HCT116 (cell line): Measurements from ENCODE around the gene SLC22A9. TPM values are rescaled to one million over a fixed set of nuclear protein-coding genes. Genes with fewer than 3 reads are reported as not detected.

Source experiments
- ATAC-seq: fragments of 200-7000 bp; cut with Tn5 transposase; 2 replicates; pipeline ENCODE4 v1.9.1; 2020; ENCODE audit warnings: mild to moderate bottlenecking, moderate library complexity
- BruUV-seq: library from RNA; stranded (reverse); fragments of 400-500 nt; replicated peaks from 2 replicates; lab custom pipeline; 2021; lab: Mats Ljungman, UMichigan
- CTCF ChIA-PET: fragments of 300-600 bp; sonication (Branson Sonifier 250); formaldehyde crosslinking; loops from one replicate; lab custom pipeline; 2021; ENCODE audit warnings: antibody characterized with exemption; lab: Charles Lee
- POLR2A ChIA-PET: fragments of 300-600, 350-600 bp; sonication (Branson Sonifier 250); formaldehyde crosslinking; loops from one replicate; lab custom pipeline; 2021; ENCODE audit warnings: antibody characterized with exemption; lab: Charles Lee
- RAD21 ChIA-PET, 2 experiments: fragments of 300-600 bp; sonication (Branson Sonifier 250); formaldehyde crosslinking; loops; one replicate each; lab custom pipeline; 2023; ENCODE audit warnings: low total read pairs in 2 of 2; ENCODE audit not compliant: uncharacterized antibody in 2 of 2, unreplicated experiment in 2 of 2, low non-redundant PET in 1 of 2; lab: Charles Lee
- DNase-seq: peaks from one replicate; pipeline ENCODE4 v3.0.0-alpha.2; 2010; ENCODE audit warnings: low read depth, low spot score
- H2AFZ ChIP-seq: fragments of 200-600 bp; shearing (Covaris generic), sonication (generic); 2 replicates; pipeline ENCODE4 v1.6.1; 2017; ENCODE audit warnings: low read depth, mixed run types, mixed read lengths, antibody characterized with exemption, low read length; ENCODE audit not compliant: poor library complexity, severe bottlenecking
- H3K27ac ChIP-seq: 2 replicates; pipeline ENCODE4 v1.5.1; 2012; ENCODE audit warnings: low read depth, low read length
- H3K27me3 ChIP-seq: fragments of 200-600 bp; sonication (generic); 2 replicates; pipeline ENCODE4 v1.6.1; 2016; ENCODE audit warnings: mixed run types, low read length, mixed read lengths; ENCODE audit not compliant: insufficient read depth
- H3K36me3 ChIP-seq, 2 experiments: fragments of 200-500 bp in 1 of 2; fragments of 200-600 bp in 1 of 2; sonication (Bioruptor generic) in 1 of 2; sonication (generic) in 1 of 2; 2 replicates each; pipeline versions ENCODE4 v1.5.1 to v1.6.1; 2014 to 2016; ENCODE audit warnings: low read length in 2 of 2, inconsistent platforms in 1 of 2, mixed read lengths in 1 of 2, mixed run types in 1 of 2; ENCODE audit not compliant: insufficient read depth in 2 of 2, control insufficient read depth in 1 of 2
- H3K4me1 ChIP-seq, 2 experiments: fragments of 200-600 bp in 1 of 2; sonication (generic) in 1 of 2; 2 replicates each; pipeline versions ENCODE4 v1.5.1 to v1.6.1; 2012 to 2017; ENCODE audit warnings: low read length in 2 of 2, inconsistent platforms in 1 of 2, mild to moderate bottlenecking in 1 of 2, mixed read lengths in 1 of 2, mixed run types in 1 of 2, moderate library complexity in 1 of 2; ENCODE audit not compliant: insufficient read depth in 2 of 2, control insufficient read depth in 1 of 2
- H3K4me2 ChIP-seq: fragments of 200-600 bp; sonication (generic); 2 replicates; pipeline ENCODE4 v1.6.1; 2017; ENCODE audit warnings: mixed run types, low read length, mixed read lengths
- H3K4me3 ChIP-seq, 2 experiments: fragments of 200-600 bp in 1 of 2; sonication (generic) in 1 of 2; replicated peaks in 1 of 2; 2 replicates each; pipeline ENCODE4 v1.5.1; 2011 to 2016; ENCODE audit warnings: low read length in 2 of 2, control low read depth in 1 of 2, low read depth in 1 of 2, mild to moderate bottlenecking in 1 of 2, mixed read lengths in 1 of 2, mixed run types in 1 of 2
- H3K79me2 ChIP-seq: fragments of 200-600 bp; sonication (generic); 2 replicates; pipeline ENCODE4 v1.6.1; 2017; ENCODE audit warnings: mild to moderate bottlenecking, mixed run types, low read length, moderate library complexity, mixed read lengths; ENCODE audit not compliant: insufficient read depth
- H3K9ac ChIP-seq: fragments of 200-600 bp; sonication (generic); 2 replicates; pipeline ENCODE4 v1.6.1; 2016; ENCODE audit warnings: low read length, mixed read lengths
- H3K9me2 ChIP-seq: fragments of 200-600 bp; sonication (generic), shearing (Covaris generic); 2 replicates; pipeline ENCODE4 v1.6.1; 2017; ENCODE audit warnings: mixed run types, mild to moderate bottlenecking, moderate library complexity; ENCODE audit not compliant: insufficient read depth
- H3K9me3 ChIP-seq, 2 experiments: fragments of 200-500 bp in 1 of 2; fragments of 200-600 bp in 1 of 2; sonication (Bioruptor generic) in 1 of 2; sonication (generic) in 1 of 2; 2 replicates each; pipeline ENCODE4 v1.6.1; 2014 to 2017; ENCODE audit warnings: low read length in 2 of 2, mixed read lengths in 2 of 2, inconsistent platforms in 1 of 2, low read depth in 1 of 2, mild to moderate bottlenecking in 1 of 2, mixed run types in 1 of 2, moderate library complexity in 1 of 2; ENCODE audit not compliant: control insufficient read depth in 1 of 2, insufficient read depth in 1 of 2
- H4K20me1 ChIP-seq: fragments of 200-600 bp; sonication (generic), shearing (Covaris generic); 2 replicates; pipeline ENCODE4 v1.6.1; 2017; ENCODE audit warnings: mixed run types, mild to moderate bottlenecking, moderate library complexity; ENCODE audit not compliant: insufficient read depth
- EZH2 ChIP-seq: fragments of 200-600 bp; sonication (generic); IDR thresholded peaks from 2 replicates; pipeline ENCODE4 v1.6.1; 2017; ENCODE audit warnings: antibody characterized with exemption, mixed run types
- JUND ChIP-seq: IDR thresholded peaks from 2 replicates; pipeline ENCODE4 v1.6.1; 2012
- MAX ChIP-seq: IDR thresholded peaks from 2 replicates; pipeline ENCODE4 v1.6.1; 2012
- REST ChIP-seq: IDR thresholded peaks from 2 replicates; pipeline ENCODE4 v1.6.1; 2012; ENCODE audit warnings: low read depth
- SIN3A ChIP-seq: IDR thresholded peaks from 2 replicates; pipeline ENCODE4 v1.6.1; 2012; ENCODE audit warnings: low read depth
- ZBTB33 ChIP-seq: IDR thresholded peaks from 2 replicates; pipeline ENCODE4 v1.6.1; 2011; ENCODE audit warnings: mild to moderate bottlenecking, low read length, moderate library complexity; ENCODE audit not compliant: insufficient replicate concordance; ENCODE audit errors: extremely low read depth
- ZNF274 ChIP-seq: fragments of 200-500 bp; sonication (Bioruptor generic); IDR thresholded peaks from 2 replicates; pipeline ENCODE4 v1.6.1; 2014; ENCODE audit warnings: mild to moderate bottlenecking, low read depth, low read length, inconsistent platforms
- intact Hi-C: fragments of 100-400 bp; cut with micrococcal nuclease; formaldehyde crosslinking; loops from 2 replicates; pipeline ENCODE4 v1.10.0; 2022
- total RNA-seq: library from RNA; stranded (reverse); gene quantifications from one replicate; pipeline ENCODE4 v1.2.1, GENCODE V29; 2021; ENCODE audit not compliant: unreplicated experiment

The SLC22A9 gene
- total RNA-seq, 1 experiment from 2014 or later = not detected

DNA sequence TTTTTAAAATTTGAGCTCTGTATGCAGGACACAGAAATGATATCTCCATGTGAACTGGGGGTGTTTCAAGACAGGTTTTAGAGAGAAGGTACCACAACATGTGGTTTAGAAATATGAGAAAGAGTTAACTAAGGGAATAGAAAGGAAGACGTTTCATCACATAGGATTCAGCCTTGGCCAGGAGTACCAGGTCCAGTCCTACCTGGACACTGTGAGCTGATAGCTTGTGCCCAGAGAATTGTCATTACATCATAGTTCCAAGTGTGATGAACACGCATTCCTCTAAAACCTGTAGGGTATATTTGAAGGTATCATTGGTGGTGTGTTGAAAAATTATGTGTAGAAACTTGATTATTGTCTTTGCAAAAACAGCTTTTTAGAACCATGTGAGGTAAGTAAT, 1.8 kb downstream of the SLC22A9 start:
- DNase-seq = no peak
- Histone ChIP-seq H4K20me1 (no peaks in the 10 kb centered on the region), H3K9ac (no peak overlapping the region), H2AFZ (no peak overlapping the region), H3K27me3 (peaks cover 54% of the 10 kb centered on the region), H3K9me3 (no peaks in the 10 kb centered on the region), H3K27ac (no peak overlapping the region), H3K36me3 (no peaks in the 10 kb centered on the region), H3K4me2 (no peak overlapping the region), H3K4me3 (no peak overlapping the region), H3K79me2 (no peaks in the 10 kb centered on the region), H3K9me2 (no peaks in the 10 kb centered on the region), H3K4me1 (no peaks in the 10 kb centered on the region)
- BruUV-seq = no TSS peak
- ChIA-PET RAD21 (no interaction called here), CTCF (no interaction called here), POLR2A (no interaction called here)
- no peak for ATAC-seq
- intact Hi-C loops = no loop called here
- TF ChIP-seq REST (no peak), ZNF274 (no peak), ZBTB33 (no peak), JUND (no peak), EZH2 (no peak), MAX (no peak), SIN3A (no peak)
